ENCODE measurements around the gene UFD1. TPM values are rescaled to one million over a fixed set of nuclear protein-coding genes. Genes with fewer than 3 reads are reported as not detected.

The UFD1 gene
- total and polyA plus RNA-seq, 2 experiments from 2014 or later, result 51.5 to 79.1 TPM

DNA sequence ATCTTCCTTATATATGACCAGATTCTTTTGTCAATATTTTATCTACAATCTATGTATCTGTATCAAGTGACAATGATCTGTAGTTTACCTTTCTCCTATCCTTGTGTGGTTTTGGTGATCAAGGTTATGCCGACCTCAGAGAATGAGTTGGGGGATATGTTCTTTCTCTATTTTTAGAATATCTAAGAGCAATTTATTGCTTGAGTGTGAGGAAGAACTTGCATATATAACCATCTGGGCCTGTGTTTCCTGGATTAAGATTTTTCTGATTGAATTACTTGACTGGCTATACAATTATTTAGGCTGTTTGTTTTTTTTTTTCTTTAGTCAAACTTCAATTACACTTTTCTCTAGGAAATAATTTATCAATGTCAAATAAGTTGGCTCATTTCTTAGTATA is 17.5 kb downstream of the UFD1 start:
- no peaks in the 10 kb centered on the region for H4K20me1 ChIP-seq (ENCODE audit: insufficient read depth, poor library complexity, severe bottlenecking)
- WGBS (ENCODE audit: low lambda C conversion rate, missing lambda C conversion rate), result 97% methylated on average over 1 of the region's 1 CpG
- no peak for DNase-seq (ENCODE audit: low spot score)

DNA sequence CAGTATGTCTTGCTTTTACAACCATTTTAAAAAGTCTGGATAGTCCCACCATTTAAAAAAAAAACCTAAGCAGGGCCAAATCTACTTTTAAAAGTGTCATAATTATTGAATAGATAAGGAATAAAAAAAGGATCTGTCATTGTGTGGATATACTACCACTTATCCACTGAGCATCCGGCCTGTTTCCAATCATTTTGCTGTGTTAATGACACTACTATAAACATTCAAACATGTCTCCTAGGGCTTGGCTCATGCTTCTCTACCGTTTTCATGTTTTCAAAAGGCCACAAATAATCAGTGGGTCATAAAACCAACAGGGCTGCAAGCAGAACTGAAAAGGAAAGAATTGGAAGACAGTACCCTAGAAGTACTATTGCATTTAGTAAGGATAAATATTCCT is 19.0 kb downstream of the UFD1 start:
- Histone ChIP-seq H3K9me2 (replicated peaks; ENCODE audit: insufficient read depth) (no peaks in the 10 kb centered on the region), H3K4me2 (no peak overlapping the region), H3K4me3 (no peak overlapping the region), H3K9me3 (ENCODE audit: low read depth) (no peaks in the 10 kb centered on the region), H3K27ac (no peak overlapping the region), H4K20me1 (ENCODE audit: insufficient read depth, poor library complexity, severe bottlenecking) (no peaks in the 10 kb centered on the region), H3K27me3 (no peaks in the 10 kb centered on the region), H3K36me3 (replicated peaks; ENCODE audit: insufficient read depth, low read depth) (no peaks in the 10 kb centered on the region), H2AFZ (no peak overlapping the region), H3K4me1 (ENCODE audit: insufficient read depth) (no peaks in the 10 kb centered on the region), H3K79me2 (no peaks in the 10 kb centered on the region)
- DNase-seq (ENCODE audit: low spot score), result no peak
- 72% methylated on average over 2 of the region's 2 CpGs for WGBS (ENCODE audit: low lambda C conversion rate, missing lambda C conversion rate)
- TF ChIP-seq, protein P1, sequence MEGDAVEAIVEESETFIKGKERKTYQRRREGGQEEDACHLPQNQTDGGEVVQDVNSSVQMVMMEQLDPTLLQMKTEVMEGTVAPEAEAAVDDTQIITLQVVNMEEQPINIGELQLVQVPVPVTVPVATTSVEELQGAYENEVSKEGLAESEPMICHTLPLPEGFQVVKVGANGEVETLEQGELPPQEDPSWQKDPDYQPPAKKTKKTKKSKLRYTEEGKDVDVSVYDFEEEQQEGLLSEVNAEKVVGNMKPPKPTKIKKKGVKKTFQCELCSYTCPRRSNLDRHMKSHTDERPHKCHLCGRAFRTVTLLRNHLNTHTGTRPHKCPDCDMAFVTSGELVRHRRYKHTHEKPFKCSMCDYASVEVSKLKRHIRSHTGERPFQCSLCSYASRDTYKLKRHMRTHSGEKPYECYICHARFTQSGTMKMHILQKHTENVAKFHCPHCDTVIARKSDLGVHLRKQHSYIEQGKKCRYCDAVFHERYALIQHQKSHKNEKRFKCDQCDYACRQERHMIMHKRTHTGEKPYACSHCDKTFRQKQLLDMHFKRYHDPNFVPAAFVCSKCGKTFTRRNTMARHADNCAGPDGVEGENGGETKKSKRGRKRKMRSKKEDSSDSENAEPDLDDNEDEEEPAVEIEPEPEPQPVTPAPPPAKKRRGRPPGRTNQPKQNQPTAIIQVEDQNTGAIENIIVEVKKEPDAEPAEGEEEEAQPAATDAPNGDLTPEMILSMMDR (IDR thresholded peaks at IDR 0.05; ENCODE audit: poor library complexity), result no peak
- no peak for TF ChIP-seq EZH2phosphoT487 (IDR thresholded peaks at IDR 0.05; ENCODE audit: low read depth, severe bottlenecking, unreplicated experiment)
- no peak for TF ChIP-seq EZH2 (IDR thresholded peaks at IDR 0.05; ENCODE audit: borderline replicate concordance)

More for the DNA sequence above, 17.5 kb downstream of the UFD1 start:
- Histone ChIP-seq H3K79me2 (no peaks in the 10 kb centered on the region), H3K27ac (no peak overlapping the region), H3K9me2 (replicated peaks; ENCODE audit: insufficient read depth) (no peaks in the 10 kb centered on the region), H3K27me3 (no peaks in the 10 kb centered on the region), H3K9me3 (ENCODE audit: low read depth) (no peaks in the 10 kb centered on the region), H3K36me3 (replicated peaks; ENCODE audit: insufficient read depth, low read depth) (no peaks in the 10 kb centered on the region), H2AFZ (no peak overlapping the region), H3K4me1 (ENCODE audit: insufficient read depth) (no peaks in the 10 kb centered on the region), H3K4me2 (no peak overlapping the region), H3K4me3 (no peak overlapping the region)
- TF ChIP-seq, protein P1 (IDR thresholded peaks at IDR 0.05; ENCODE audit: poor library complexity), result no peak
- TF ChIP-seq EZH2phosphoT487 (IDR thresholded peaks at IDR 0.05; ENCODE audit: low read depth, severe bottlenecking, unreplicated experiment) (no peak), EZH2 (IDR thresholded peaks at IDR 0.05; ENCODE audit: borderline replicate concordance) (no peak)

DNA sequence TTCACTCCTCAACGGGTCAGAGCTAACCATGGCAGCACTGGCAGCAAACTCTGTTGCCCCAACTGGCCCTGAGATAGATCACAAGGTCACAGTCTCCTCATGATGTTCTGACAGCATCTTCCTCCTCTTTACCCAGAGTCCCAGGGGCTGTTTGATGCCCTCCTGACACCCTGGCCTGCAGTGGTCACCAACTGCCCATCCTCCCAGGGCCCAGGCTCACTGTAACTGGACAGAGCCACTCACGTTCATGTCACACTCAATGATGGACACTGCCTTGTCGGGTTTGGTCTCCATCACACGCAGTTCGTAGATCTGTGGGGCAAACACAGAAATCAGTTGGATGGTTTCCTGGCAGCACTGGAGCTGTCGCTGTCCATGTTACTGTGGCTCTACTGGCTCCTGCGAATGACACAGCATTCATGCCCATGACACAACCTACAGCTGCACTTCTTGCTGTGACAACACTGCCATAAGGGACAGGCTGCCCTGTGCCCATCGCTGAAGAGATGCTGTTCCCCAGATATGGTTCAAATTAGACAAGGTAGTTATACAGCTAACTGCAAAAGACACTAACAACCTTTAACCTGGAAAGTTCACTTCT is 21.1 kb downstream of the UFD1 start:
- WGBS (ENCODE audit: low lambda C conversion rate, missing lambda C conversion rate), result 98% methylated on average over 8 of the region's 8 CpGs
- Histone ChIP-seq H2AFZ (no peak overlapping the region), H3K79me2 (no peaks in the 10 kb centered on the region), H4K20me1 (ENCODE audit: insufficient read depth, poor library complexity, severe bottlenecking) (no peaks in the 10 kb centered on the region), H3K4me1 (ENCODE audit: insufficient read depth) (no peaks in the 10 kb centered on the region), H3K4me2 (no peak overlapping the region), H3K27me3 (no peaks in the 10 kb centered on the region), H3K9me3 (ENCODE audit: low read depth) (no peaks in the 10 kb centered on the region), H3K4me3 (no peak overlapping the region), H3K27ac (no peak overlapping the region), H3K9me2 (replicated peaks; ENCODE audit: insufficient read depth) (no peaks in the 10 kb centered on the region), H3K36me3 (replicated peaks; ENCODE audit: insufficient read depth, low read depth) (no peaks in the 10 kb centered on the region)
- no peak for DNase-seq (ENCODE audit: low spot score)
- TF ChIP-seq, protein P1 (IDR thresholded peaks at IDR 0.05; ENCODE audit: poor library complexity), result no peak
- TF ChIP-seq EZH2phosphoT487 (IDR thresholded peaks at IDR 0.05; ENCODE audit: low read depth, severe bottlenecking, unreplicated experiment) (no peak), EZH2 (IDR thresholded peaks at IDR 0.05; ENCODE audit: borderline replicate concordance) (no peak)
